GM10266 (cell line): ENCODE data around the gene ITGB2.

Experiments used
- DNase-seq: peaks from one replicate; pipeline ENCODE4 v3.0.0; 2012; ENCODE audit errors: extremely low spot score
- TF ChIP-seq, protein P1 (sequence below): IDR thresholded peaks from 2 replicates; pipeline ENCODE4 v1.5.1; 2012; ENCODE audit warnings: mild to moderate bottlenecking, low read depth; ENCODE audit not compliant: control insufficient read depth, insufficient read depth; ENCODE audit errors: missing control alignments

Gene ITGB2

DNA sequence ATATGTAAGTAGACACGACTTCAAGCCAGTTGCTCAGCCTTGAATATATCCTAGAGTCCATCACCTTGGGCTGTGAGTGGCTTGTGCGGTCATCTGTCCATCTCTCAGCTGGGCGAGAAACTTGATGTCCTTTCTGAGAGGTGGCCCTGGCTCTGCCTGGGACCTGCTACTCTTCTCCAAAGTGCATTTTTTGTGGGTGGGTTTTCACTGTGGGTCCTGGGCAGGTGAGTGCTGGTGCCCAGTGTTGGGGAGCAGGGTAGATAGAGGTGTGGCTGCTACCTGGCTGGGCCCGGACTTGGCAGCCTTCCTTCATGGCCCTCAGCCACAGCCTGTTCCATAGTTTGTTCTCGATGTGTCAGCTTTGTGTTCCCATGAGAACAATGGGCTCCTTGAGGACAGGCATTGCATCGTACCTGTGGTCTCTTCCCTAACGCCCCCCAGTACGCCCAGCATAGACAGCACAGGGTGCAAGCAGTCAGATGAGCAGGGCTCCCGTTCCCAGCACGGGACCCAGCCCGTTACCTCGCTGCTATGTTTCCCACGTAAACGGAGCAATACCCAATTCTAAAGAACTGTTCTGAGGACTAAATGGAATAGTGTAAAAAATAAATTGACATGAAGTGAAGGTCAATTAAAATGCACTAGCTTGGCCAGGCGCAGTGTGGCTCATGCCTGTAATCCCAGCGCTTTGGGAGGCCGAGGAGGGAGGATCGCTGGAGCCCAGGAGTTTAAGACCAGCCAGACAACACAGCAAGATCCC lies 18.3 kb upstream of the ITGB2 start:
- DNase-seq: no peak
- TF ChIP-seq, protein P1, sequence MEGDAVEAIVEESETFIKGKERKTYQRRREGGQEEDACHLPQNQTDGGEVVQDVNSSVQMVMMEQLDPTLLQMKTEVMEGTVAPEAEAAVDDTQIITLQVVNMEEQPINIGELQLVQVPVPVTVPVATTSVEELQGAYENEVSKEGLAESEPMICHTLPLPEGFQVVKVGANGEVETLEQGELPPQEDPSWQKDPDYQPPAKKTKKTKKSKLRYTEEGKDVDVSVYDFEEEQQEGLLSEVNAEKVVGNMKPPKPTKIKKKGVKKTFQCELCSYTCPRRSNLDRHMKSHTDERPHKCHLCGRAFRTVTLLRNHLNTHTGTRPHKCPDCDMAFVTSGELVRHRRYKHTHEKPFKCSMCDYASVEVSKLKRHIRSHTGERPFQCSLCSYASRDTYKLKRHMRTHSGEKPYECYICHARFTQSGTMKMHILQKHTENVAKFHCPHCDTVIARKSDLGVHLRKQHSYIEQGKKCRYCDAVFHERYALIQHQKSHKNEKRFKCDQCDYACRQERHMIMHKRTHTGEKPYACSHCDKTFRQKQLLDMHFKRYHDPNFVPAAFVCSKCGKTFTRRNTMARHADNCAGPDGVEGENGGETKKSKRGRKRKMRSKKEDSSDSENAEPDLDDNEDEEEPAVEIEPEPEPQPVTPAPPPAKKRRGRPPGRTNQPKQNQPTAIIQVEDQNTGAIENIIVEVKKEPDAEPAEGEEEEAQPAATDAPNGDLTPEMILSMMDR: no peak

DNA sequence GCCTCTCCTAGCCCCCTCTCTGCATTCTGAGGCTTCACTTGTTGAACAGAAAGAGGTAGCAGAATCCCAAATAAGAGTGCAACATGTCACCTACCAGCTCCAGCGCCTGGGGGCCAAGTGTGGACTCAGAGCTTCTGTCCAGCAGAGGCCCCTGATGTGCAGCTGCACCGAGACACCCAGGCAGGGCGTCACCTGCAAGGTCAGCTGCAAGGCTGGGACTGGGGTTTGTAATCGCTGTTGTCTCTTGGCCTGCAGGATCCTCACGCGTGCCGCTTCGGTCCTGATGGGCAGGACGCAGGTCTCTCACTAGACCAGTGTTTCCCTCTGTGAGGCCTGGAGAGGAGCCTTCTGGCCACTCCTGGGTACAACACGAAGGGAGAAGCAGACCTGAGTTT lies 14.8 kb upstream of the ITGB2 start:
- TF ChIP-seq, protein P1: no peak
- no peak for DNase-seq

DNA sequence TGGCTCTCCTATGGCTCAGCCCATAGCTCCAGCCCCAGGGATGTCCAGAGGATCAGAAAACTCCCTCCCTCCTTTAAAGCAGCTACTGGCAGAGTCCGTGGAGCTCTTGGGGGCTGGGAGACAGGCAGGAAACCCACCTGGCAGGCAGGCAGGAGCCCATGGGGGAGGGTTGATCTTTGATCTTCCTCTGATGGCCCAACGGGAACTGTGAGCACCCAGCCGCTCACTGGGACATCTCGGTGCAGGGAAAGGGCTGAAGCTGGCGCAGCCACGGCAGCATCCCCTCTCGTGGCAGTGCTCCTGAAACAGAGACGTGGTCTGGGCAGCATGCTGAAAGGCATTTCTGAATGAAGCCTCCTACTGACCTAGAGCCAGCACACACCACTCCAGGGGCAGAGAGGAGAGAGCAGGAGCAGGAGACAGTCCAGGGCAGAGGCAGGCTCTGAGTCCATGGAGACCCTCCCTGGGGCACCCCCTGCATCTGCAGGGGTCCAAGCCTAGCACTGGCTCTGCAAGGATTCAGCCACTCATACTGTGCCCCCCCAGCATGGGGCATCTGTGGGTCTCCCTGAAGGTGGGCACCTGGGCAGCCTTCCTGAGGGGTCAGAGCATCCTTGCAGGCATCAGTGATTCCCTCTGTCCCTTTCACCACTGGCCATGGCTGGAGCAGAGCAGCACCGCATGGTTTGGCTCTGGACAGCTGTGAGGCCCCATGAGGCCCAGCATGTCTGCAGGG lies 14.3 kb upstream of the ITGB2 start:
- TF ChIP-seq, protein P1: no peak
- DNase-seq: no peak

DNA sequence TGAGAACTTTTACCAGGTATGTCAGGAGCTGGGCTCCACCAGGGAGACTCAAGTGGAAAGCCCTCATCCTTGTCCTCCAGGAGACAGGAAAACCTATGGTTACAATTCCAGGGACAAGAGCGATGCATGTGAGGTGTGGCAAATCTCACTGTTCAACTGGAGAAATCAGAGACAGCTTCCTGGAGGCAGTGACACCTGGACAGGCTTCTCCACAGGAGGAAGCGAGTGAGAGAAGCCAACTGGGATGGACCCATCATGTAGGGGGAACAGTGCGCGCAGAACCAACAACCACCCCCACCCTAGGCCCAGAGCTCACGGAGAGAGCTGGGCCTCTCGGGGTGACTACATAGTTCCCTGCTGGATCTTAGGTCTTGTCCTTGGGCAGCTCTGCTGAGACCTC lies 13.6 kb upstream of the ITGB2 start:
- no peak for DNase-seq
- TF ChIP-seq, protein P1: no peak

DNA sequence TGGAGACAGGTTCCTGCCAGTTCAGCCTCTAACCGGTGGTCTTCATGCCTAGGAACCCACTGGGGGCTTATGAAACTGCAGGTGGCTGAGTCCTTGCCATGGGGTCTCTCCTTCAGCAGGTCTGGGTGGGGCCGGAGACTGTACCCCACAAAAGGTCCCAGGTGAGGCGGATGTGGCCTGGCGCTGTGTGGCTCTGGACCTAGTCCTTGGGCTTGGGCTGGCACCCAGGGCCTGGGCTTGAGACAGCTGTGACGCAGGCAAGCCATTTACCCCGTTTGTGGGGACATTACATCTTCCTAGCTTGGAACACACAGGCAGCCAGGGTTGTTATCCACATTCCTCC lies 13.2 kb upstream of the ITGB2 start:
- DNase-seq: no peak
- TF ChIP-seq, protein P1: no peak

DNA sequence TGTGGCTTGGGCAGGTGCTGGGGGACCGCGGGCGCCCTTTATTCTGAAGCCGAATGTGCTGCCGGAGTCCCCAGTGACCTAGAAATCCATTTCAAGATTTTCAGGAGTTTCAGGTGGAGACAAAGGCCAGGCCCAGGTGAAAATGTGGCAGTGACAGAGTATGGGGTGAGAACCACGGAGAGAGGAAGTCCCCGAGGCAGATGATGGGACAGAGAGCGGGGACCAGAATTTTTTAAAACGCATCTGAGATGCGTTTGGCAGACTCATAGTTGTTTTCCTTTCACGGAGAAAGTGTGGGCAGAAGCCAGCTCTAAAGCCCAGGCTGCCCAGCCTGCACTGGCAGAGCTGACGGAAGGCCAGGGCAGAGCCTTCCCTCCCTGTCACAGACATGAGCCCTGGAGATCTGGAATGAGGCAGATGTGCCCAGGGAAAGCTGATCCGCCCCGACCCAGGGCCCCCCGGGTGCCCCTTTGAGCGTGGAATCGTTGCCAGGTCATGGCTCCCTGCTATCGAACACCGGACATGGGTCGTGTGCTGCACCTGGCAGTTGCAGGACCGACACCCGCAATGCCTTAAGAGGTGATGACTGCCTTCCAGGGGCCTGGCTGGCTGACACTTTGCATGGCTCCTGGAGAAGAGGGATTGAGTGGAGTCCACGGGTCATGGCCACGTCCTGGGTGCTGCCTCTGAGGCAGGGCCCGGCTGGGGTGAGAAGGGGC lies 12.7 kb upstream of the ITGB2 start:
- TF ChIP-seq, protein P1: no peak

More for the DNA sequence above, 12.7 kb upstream of the ITGB2 start:
- no peak for DNase-seq
